MM.1S (cell line): ENCODE measurements around the gene MPO.
A peak's percentile ranks its signal among the peaks of the same experiment; 100 is the strongest.

Experiments
- DNase-seq: peaks from one replicate; pipeline ENCODE4 v3.0.0-alpha.2; 2015
- H2AFZ ChIP-seq: fragments of 300-600 bp; sonication (generic); 2 replicates; pipeline ENCODE4 v1.6.0; 2016; ENCODE audit warnings: antibody characterized with exemption, low read length
- H3F3A ChIP-seq: fragments of 300-600 bp; sonication (generic); 2 replicates; pipeline ENCODE4 v1.6.1; 2016; ENCODE audit warnings: mild to moderate bottlenecking, antibody characterized with exemption, low read length, moderate library complexity, mixed read lengths; ENCODE audit not compliant: insufficient read depth
- H3K27ac ChIP-seq: fragments of 300-600 bp; sonication (generic); 2 replicates; pipeline ENCODE4 v1.5.1; 2016; ENCODE audit warnings: mild to moderate bottlenecking, low read length
- H3K27me3 ChIP-seq: fragments of 300-600 bp; sonication (generic); replicated peaks from 2 replicates; pipeline ENCODE4 v1.6.0; 2016; ENCODE audit warnings: low read length; ENCODE audit not compliant: insufficient read depth
- H3K36me3 ChIP-seq: fragments of 300-600 bp; sonication (generic); replicated peaks from 2 replicates; pipeline ENCODE4 v1.6.1; 2016; ENCODE audit warnings: mild to moderate bottlenecking, low read length, mixed read lengths; ENCODE audit not compliant: insufficient read depth
- H3K4me1 ChIP-seq: fragments of 300-600 bp; sonication (generic); 2 replicates; pipeline ENCODE4 v1.6.1; 2016; ENCODE audit warnings: low read length, mixed read lengths
- H3K4me2 ChIP-seq: fragments of 300-600 bp; sonication (generic); 2 replicates; pipeline ENCODE4 v1.6.0; 2016; ENCODE audit warnings: low read depth, low read length
- H3K4me3 ChIP-seq: fragments of 300-600 bp; sonication (generic); 2 replicates; pipeline ENCODE4 v1.5.1; 2016; ENCODE audit warnings: low read length, mixed read lengths
- H3K79me2 ChIP-seq: fragments of 300-600 bp; sonication (generic); 2 replicates; pipeline ENCODE4 v1.6.1; 2016; ENCODE audit warnings: mixed run types, low read length, mixed read lengths
- H3K9ac ChIP-seq: fragments of 300-600 bp; sonication (generic); 2 replicates; pipeline ENCODE4 v1.6.1; 2016; ENCODE audit warnings: low read length, mixed read lengths
- H3K9me2 ChIP-seq: fragments of 300-600 bp; sonication (generic); replicated peaks from 2 replicates; pipeline ENCODE4 v1.6.1; 2016; ENCODE audit warnings: mild to moderate bottlenecking, low read length, mixed read lengths; ENCODE audit not compliant: insufficient read depth
- H3K9me3 ChIP-seq: fragments of 300-600 bp; sonication (generic); replicated peaks from 2 replicates; pipeline ENCODE4 v1.6.1; 2016; ENCODE audit warnings: mild to moderate bottlenecking, low read length, mixed read lengths; ENCODE audit not compliant: insufficient read depth
- H4K20me1 ChIP-seq: fragments of 300-600 bp; sonication (generic); 2 replicates; pipeline ENCODE4 v1.6.1; 2016; ENCODE audit warnings: mild to moderate bottlenecking, low read length, moderate library complexity, mixed read lengths; ENCODE audit not compliant: insufficient read depth
- EZH2 ChIP-seq: fragments of 300-600 bp; sonication (generic); optimal IDR thresholded peaks from 2 replicates; pipeline ENCODE3; 2017; ENCODE audit warnings: low read depth, mild to moderate bottlenecking, antibody characterized with exemption, low read length, mixed read lengths
- EZH2phosphoT487 ChIP-seq: fragments of 300-600 bp; sonication (generic); IDR thresholded peaks from 2 replicates; pipeline ENCODE4 v1.6.1; 2018; ENCODE audit warnings: antibody characterized with exemption, low read length
- TF ChIP-seq, protein P1 (sequence below): fragments of 300-600 bp; sonication (generic); IDR thresholded peaks from 2 replicates; pipeline ENCODE4 v1.5.1; 2016; ENCODE audit warnings: antibody characterized with exemption, low read length, mixed read lengths

Gene MPO

GRCh38 chr17:58301504-58302150, 20.9 kb upstream of the MPO start:
- Histone ChIP-seq H3K9me2 (no peaks in the 10 kb centered on the region), H2AFZ (no peak overlapping the region), H3F3A (peaks cover 10% of the 10 kb centered on the region), H3K4me3 (no peak overlapping the region), H3K4me2 (no peak overlapping the region), H3K27me3 (no peaks in the 10 kb centered on the region), H3K9ac (no peak overlapping the region), H3K36me3 (no peaks in the 10 kb centered on the region), H3K9me3 (no peaks in the 10 kb centered on the region), H3K4me1 (peaks cover 22% of the 10 kb centered on the region), H3K79me2 (no peaks in the 10 kb centered on the region), H4K20me1 (no peaks in the 10 kb centered on the region), H3K27ac (no peak overlapping the region)
- TF ChIP-seq EZH2, result no peak
- TF ChIP-seq, protein P1, sequence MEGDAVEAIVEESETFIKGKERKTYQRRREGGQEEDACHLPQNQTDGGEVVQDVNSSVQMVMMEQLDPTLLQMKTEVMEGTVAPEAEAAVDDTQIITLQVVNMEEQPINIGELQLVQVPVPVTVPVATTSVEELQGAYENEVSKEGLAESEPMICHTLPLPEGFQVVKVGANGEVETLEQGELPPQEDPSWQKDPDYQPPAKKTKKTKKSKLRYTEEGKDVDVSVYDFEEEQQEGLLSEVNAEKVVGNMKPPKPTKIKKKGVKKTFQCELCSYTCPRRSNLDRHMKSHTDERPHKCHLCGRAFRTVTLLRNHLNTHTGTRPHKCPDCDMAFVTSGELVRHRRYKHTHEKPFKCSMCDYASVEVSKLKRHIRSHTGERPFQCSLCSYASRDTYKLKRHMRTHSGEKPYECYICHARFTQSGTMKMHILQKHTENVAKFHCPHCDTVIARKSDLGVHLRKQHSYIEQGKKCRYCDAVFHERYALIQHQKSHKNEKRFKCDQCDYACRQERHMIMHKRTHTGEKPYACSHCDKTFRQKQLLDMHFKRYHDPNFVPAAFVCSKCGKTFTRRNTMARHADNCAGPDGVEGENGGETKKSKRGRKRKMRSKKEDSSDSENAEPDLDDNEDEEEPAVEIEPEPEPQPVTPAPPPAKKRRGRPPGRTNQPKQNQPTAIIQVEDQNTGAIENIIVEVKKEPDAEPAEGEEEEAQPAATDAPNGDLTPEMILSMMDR, result no peak
- no peak for DNase-seq

DNA sequence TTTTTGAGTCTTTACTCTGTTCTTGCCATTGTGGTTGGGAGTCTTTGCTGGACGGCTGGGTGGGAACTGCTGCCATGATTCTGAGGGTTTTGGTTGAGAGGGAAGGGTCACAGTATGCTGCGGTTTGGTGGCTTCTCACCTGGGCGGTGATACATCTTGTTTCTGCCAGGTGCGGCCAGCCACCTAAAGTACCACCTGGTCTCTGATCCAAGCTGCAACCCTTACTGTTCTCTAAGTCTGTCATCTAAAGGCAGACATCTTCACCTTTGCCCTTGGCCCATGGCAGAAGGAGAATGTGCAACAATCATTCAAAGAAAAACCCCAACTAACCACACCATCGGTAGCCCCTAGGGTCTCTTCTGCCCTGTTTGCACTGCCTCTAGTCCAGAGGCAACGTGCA, 19.6 kb upstream of the MPO start:
- H3K36me3 ChIP-seq, result no peaks in the 10 kb centered on the region
- peaks cover 22% of the 10 kb centered on the region for H3K4me1 ChIP-seq
- H3K27ac ChIP-seq, result peak overlapping the region; percentile 55; the same call in 1 of the 2 replicates
- no peaks in the 10 kb centered on the region for H3K27me3 ChIP-seq
- TF ChIP-seq, protein P1, result no peak
- no peak for TF ChIP-seq EZH2
- TF ChIP-seq EZH2phosphoT487, result no peak
- H3F3A ChIP-seq, result peaks cover 10% of the 10 kb centered on the region
- H4K20me1 ChIP-seq, result no peaks in the 10 kb centered on the region
- no peaks in the 10 kb centered on the region for H3K9me3 ChIP-seq
- DNase-seq, result peak; percentile 77
- H3K4me2 ChIP-seq, result peak overlapping the region; percentile 31
- no peak overlapping the region for H3K4me3 ChIP-seq
- no peaks in the 10 kb centered on the region for H3K9me2 ChIP-seq
- H2AFZ ChIP-seq, result no peak overlapping the region
- H3K79me2 ChIP-seq, result no peaks in the 10 kb centered on the region
- H3K9ac ChIP-seq, result no peak overlapping the region

DNA sequence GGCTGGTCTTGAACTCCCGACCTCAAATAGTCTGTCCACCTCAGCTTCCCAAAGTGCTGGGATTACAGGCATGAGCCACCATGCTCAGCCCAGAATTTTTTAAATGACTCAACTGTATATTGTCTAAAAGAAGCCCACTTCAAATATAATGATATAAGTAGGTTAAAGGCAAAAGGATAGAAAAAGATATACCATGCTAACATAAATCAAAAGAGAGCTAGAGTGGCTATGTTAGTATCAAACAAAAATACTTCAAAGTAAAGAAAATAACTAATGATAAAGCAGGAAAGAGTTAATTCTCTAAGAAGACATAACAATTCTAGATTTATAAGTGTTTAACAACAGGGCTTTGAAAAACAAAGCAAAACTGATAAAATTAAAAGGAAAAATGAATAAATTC, 13.3 kb upstream of the MPO start:
- no peak overlapping the region for H3K4me3 ChIP-seq
- no peaks in the 10 kb centered on the region for H3F3A ChIP-seq
- H3K9ac ChIP-seq, result no peak overlapping the region
- no peaks in the 10 kb centered on the region for H3K9me3 ChIP-seq
- H3K27ac ChIP-seq, result no peak overlapping the region
- H2AFZ ChIP-seq, result no peak overlapping the region
- H3K9me2 ChIP-seq, result no peaks in the 10 kb centered on the region
- DNase-seq, result no peak
- H3K4me1 ChIP-seq, result no peaks in the 10 kb centered on the region
- H3K36me3 ChIP-seq, result no peaks in the 10 kb centered on the region
- TF ChIP-seq, protein P1, result no peak
- no peak for TF ChIP-seq EZH2
- TF ChIP-seq EZH2phosphoT487, result no peak
- no peaks in the 10 kb centered on the region for H3K27me3 ChIP-seq
- no peak overlapping the region for H3K4me2 ChIP-seq
- H3K79me2 ChIP-seq, result no peaks in the 10 kb centered on the region
- no peaks in the 10 kb centered on the region for H4K20me1 ChIP-seq
